Peyer's patch (tissue), 4 donors: ENCODE results near the gene SLC39A11.

Source experiments
- POLR2A ChIP-seq, 2 donors: fragments of 450-650 bp; IDR thresholded peaks; one replicate each; pipeline ENCODE4 v1.5.1; 2017; ENCODE audit warnings: antibody characterized with exemption in 2 of 2, mild to moderate bottlenecking in 2 of 2, moderate library complexity in 2 of 2
- TF ChIP-seq, protein P1 (sequence below), 6 experiments: fragments of 450-650 bp in 4 of 6; fragments of 200-600 bp in 2 of 6; sonication (generic) in 1 of 6; IDR thresholded peaks; one replicate each; pipeline ENCODE4 v1.5.1; 2017 to 2019; ENCODE audit warnings: antibody characterized with exemption in 6 of 6, mild to moderate bottlenecking in 3 of 6, moderate library complexity in 1 of 6

DNA sequence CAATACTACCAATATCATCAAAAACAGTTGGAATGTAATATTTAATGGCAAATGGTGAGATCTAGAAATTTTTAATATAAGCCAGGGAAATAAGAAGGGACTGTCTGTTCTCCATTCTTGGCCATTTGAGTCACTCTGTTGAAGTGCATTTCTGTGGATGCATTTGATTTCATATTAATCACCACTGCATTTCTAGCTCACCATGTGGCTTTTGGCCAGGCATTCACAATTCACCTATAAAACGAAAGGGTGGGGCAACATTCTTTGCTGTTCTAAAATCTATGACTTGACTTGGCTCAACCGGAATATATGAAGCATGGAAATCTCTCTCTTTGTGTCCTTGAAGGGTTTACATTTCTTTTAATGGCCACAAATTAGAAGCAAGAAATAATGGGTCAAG, 483.0 kb downstream of the SLC39A11 start:
- TF ChIP-seq, protein P1, sequence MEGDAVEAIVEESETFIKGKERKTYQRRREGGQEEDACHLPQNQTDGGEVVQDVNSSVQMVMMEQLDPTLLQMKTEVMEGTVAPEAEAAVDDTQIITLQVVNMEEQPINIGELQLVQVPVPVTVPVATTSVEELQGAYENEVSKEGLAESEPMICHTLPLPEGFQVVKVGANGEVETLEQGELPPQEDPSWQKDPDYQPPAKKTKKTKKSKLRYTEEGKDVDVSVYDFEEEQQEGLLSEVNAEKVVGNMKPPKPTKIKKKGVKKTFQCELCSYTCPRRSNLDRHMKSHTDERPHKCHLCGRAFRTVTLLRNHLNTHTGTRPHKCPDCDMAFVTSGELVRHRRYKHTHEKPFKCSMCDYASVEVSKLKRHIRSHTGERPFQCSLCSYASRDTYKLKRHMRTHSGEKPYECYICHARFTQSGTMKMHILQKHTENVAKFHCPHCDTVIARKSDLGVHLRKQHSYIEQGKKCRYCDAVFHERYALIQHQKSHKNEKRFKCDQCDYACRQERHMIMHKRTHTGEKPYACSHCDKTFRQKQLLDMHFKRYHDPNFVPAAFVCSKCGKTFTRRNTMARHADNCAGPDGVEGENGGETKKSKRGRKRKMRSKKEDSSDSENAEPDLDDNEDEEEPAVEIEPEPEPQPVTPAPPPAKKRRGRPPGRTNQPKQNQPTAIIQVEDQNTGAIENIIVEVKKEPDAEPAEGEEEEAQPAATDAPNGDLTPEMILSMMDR (IDR thresholded peaks at IDR 0.05), result no peak
- no peak for TF ChIP-seq POLR2A (IDR thresholded peaks at IDR 0.05)
